ENCODE results near the gene ARPC2.
"Not testable (repeated sequence)": the region's sequence is repeated elsewhere in the genome, so short reads cannot be mapped to it uniquely, and the experiment has no call there.

ARPC2 gene

GRCh38 chr2:218216674-218217359 lies at the start of gene ARPC2:
Gene ARPC2, plus strand, starts transcription at chr2:218217189. Its CDS starts 282 bp downstream, at chr2:218217471.
- peak; percentile 71 for DNase-seq

- DNase-seq: no peak
These were observed 49.0 kb upstream of the ARPC2 start for GRCh38 chr2:218168016-218168415.

GRCh38 chr2:218168635-218169462 lies 48.1 kb upstream of the ARPC2 start:
- DNase-seq: no peak

GRCh38 chr2:218169757-218170546 lies 47.0 kb upstream of the ARPC2 start:
- DNase-seq: no peak

- not testable (repeated sequence) for DNase-seq
These were observed 45.2 kb upstream of the ARPC2 start for GRCh38 chr2:218171744-218172143.

- DNase-seq: no peak
These were observed 44.1 kb upstream of the ARPC2 start for GRCh38 chr2:218172845-218173244.

DNA sequence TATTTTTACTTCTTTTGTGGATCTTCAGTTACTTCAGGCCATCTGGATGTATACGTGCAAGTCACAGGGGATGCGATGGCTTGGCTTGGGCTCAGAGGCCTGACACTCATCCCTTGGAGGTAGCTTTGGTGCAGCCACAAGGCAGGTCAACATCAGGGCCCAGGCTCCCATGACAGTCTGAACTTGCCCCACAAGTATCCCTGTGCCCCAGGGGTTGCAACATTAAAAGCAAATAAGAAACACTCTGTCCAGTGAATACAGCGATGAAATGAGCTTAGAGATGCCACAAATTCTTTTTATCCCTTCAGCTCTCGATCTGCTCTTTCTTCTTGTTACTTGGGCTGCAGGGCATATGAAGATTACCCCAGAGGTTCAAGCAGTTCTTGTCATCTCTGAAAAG lies 37.2 kb upstream of the ARPC2 start:
- no peak for DNase-seq

DNA sequence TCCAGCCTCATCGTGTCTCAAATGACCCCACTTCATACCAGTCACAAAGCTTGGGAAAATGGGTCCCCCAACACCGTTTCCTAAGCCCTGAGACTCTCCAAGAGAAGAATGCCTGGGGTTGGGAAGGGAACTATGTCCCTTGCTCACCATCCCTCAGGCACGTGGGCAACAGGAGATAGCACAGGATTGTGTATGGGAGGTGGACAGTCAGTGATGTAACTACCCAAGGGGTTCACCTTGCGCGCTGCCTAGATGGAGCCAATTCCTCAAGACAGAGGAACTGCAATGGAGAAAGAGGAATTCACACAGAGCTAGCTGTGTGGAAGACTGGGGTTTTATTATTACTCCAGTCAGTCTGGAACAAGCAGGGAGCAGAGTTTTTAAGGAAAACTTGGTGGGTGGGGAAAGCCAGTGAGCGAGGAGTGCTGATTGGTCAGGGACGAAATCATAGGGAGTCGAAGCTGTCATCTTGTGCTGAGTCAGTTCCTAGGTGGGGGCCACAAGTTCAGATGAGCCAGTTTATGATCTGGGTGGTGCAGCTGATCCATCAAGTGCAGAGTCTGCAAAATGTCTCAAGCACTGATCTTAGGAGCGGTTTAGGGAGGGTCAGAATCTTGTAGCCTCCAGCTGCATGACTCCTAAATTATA lies 36.4 kb upstream of the ARPC2 start:
- DNase-seq: no peak

GRCh38 chr2:218184331-218184730 lies 32.7 kb upstream of the ARPC2 start:
- DNase-seq: no peak

- no peak for DNase-seq
These were observed 30.6 kb upstream of the ARPC2 start for GRCh38 chr2:218186355-218186766.

- no peak for DNase-seq
These were observed 30.1 kb upstream of the ARPC2 start for GRCh38 chr2:218186876-218187275.

GRCh38 chr2:218187296-218188015 lies 29.5 kb upstream of the ARPC2 start:
- no peak for DNase-seq

DNA sequence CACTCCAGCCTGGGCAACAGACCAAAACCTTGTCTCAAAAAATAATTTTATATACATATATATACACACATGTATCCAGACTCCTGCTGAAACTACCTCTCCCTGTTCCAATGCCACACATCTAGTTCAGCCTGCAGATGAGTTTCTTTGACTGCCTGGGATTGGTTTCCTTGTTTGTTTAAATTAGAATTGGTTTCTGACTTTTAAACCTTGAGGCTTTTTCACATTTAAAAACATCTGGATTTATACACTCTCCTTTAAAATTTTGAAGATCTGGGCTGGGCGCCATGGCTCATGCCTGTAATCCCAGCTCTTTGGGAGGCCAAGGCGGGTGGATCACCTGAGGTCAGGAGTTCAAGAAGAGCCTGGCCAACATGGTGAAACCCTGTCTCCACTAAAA lies 28.5 kb upstream of the ARPC2 start:
- no peak for DNase-seq

DNA sequence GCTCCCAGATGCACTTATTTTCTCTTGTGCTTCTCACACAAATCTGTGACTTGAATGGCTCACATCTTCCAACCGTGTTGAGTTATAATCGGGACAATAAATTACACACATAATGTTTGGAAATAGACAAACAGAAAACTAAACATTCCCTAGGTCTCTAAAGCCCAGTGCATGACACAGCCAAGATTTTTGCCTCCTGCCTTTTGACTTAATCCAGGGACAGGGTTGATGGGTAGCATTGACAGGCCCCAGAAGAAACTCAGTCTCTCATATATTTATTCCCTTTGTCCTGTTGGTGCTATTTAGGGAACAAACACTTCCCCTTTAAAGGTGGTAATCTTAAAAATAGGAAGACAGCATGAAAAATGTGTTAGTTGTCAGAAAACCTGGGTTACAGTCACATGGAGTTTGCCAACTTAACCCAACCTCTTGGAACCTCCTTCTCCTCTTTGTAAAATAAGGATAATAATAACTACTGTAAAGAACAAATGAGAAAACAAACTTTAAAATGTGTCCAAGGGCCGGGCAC lies 24.0 kb upstream of the ARPC2 start:
- DNase-seq: no peak

DNA sequence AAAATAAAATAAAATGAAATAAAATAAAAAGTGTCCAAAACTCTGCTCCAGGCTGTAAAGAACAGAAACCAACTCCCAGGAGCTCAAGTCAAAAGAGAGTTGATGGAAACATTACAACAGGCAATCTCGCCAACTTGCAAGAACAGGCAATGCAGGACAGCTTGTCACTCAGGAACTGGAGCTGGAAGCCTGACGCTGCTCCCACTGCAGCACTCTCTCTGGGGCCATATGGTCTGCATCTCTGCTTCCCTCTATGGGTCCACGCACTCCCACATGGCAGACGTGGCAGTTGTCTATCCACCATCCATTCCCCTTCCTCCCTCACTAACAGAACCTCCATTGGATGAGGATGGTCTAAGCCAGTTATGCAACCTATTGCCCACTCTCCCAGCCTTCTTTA lies 23.3 kb upstream of the ARPC2 start:
- DNase-seq: no peak

- DNase-seq: no peak
These were observed 22.1 kb upstream of the ARPC2 start for GRCh38 chr2:218194880-218195279.

GRCh38 chr2:218196974-218197373 lies 20.0 kb upstream of the ARPC2 start:
- DNase-seq: no peak

GRCh38 chr2:218202266-218202665 lies 14.7 kb upstream of the ARPC2 start:
- no peak for DNase-seq

DNA sequence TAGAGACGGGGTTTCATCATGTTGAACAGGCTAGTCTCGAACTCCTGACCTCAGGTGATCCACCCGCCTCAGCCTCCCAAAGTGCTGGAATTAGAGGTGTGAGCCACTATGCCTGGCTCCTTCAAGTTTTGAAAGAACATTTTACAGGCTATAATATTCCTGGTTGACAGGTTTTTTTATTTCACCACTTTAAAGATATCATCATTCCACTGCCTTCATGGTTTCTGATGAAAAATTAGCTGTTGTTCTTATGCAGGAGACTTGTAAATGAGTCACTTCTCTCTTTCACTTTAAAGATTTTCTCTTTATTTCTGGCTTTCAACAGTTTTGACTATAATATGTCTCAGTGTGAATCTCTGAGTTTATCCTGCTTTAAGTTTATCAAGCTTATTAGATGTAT lies 7.9 kb upstream of the ARPC2 start:
- DNase-seq: no peak

DNA sequence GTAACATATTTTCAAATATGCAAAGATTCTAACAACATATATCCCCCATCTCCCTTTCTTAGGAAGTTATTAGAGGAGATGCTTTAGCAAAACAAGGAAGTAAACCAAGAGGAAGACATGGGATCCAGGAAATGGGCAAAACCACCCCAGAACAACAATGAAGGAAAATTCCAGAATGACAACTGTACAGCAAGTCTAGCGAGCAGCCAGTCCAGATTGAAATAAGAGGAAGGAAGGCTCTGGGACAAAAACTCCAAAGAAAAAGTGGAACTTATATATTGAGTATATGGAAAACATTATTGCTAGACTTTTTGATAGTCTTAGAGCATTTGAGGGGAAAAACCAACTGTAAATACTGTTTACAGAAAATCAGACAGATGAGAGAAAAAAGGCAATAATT lies 2.9 kb upstream of the ARPC2 start:
- no peak for DNase-seq

DNA sequence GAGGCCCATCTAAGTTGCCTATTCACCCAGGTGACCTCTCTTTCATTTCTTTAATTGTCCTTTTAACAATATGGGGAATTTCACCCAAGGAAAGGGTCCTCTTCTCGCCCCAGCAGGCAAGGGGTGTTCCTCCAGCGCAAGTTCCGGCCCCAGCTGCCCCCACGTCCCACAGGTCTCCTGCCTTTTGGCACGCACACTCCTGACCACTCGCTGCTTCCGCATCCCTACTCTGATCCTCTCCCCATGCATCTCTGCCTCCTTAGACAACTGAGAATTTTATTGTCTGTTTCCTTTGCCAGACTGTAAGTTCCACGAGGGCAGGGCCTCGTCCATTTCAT lies 684 bp upstream of the ARPC2 start:
- no peak for DNase-seq

Data from SIG-M5 (cell line).